ENCODE measurements around the gene TRPV4. TPM values are rescaled to one million over a fixed set of nuclear protein-coding genes. Genes with fewer than 3 reads are reported as not detected.
A peak's percentile ranks its signal among the peaks of the same experiment; 100 is the strongest.

Gene TRPV4
- total RNA-seq, 4 donors from 2014 or later: 0.34 to 0.55 TPM; not detected in 2

- DNase-seq: peak in 1 of 2 donors; percentile 1
- no peaks in the 10 kb centered on the region for H3K4me1 ChIP-seq
- H3K27me3 ChIP-seq: no peaks in the 10 kb centered on the region
- H3K4me3 ChIP-seq: no peak overlapping the region
- H3K9me3 ChIP-seq: no peaks in the 10 kb centered on the region
- TF ChIP-seq POLR2A (IDR thresholded peaks at IDR 0.05) (no peak), CTCF (IDR thresholded peaks at IDR 0.05) (no peak)
- no peaks in the 10 kb centered on the region for H3K36me3 ChIP-seq
- intact Hi-C loops (cut with DNase I; ENCODE audit: low total_unique reads): no loop called here
- no peak overlapping the region for H3K27ac ChIP-seq
Observed at GRCh38 chr12:109735051-109735521, 98.1 kb downstream of the TRPV4 start.

DNA sequence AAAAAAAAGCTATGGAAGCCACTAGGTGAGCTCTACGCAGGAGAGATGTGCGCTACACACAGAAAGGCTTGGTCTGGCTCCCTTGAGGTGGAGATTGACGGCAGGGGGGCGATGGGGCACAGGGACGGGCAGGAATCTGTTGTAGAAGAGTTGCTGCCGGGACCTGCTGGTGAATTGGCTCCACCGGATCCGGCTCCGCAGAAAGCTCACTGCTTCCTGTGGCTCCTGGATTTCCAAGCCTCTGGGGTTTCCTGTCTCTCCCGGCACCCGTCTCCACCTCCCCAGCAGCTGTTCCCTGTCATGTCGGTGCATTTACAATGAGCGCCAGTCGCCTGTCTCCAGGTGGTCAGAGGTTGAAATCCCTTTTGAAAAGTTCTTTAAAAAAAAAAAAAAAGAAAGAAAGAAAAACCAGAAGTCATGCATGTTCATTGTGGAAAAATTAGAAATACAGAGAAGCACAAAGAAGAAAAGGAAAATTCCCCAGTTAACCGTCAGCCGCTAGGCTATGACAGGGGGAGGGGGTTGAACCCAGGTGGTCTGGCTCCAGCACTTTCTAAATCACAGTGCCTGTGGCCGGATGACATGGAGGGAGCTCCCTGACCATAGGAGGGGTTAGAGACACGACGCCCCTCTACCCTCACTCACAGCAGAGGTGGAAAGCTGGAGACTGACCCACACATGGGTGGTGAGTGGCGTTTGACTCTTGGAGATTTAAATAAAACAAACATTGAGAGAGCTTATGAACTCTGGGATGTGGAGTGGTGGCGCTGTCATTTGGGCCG is 98.8 kb downstream of the TRPV4 start:
- no peak for TF ChIP-seq CTCF (IDR thresholded peaks at IDR 0.05)
- TF ChIP-seq POLR2A (IDR thresholded peaks at IDR 0.05): no peak
- Histone ChIP-seq H3K27me3 (no peaks in the 10 kb centered on the region), H3K4me3 (no peak overlapping the region), H3K27ac (no peak overlapping the region), H3K9me3 (no peaks in the 10 kb centered on the region), H3K4me1 (no peaks in the 10 kb centered on the region), H3K36me3 (no peaks in the 10 kb centered on the region)
- intact Hi-C loops (cut with DNase I; ENCODE audit: low total_unique reads): no loop called here
- peak in 1 of 2 donors; percentile 9 for DNase-seq

Small RNA genes within 50 kb of the gene (microRNA-seq; reads per million reads assigned to microRNA genes)
- gene MIR4497 (ENCODE audit: borderline microRNAs expressed, borderline replicate concordance): not detected

Small RNA genes within 50 kb of the gene (small RNA-seq; reads per million reads assigned to genes)
- gene MIR4497 (not detected), gene RN7SL441P (not detected)

Other genes with a start within 250 kb of the TRPV4 start
- gene FAM222A, start 119.6 kb downstream of the TRPV4 start, total RNA-seq: 1 to 10 TPM in 2 of 4 donors, under 1 TPM in 1, not detected in 1; 0.34 to 3.5 (median 1.7) TPM
- gene GLTP, start 47.1 kb upstream of the TRPV4 start, total RNA-seq: 10 to 100 TPM in 3 of 4 donors, 1 to 10 TPM in 1; 8.7 to 53.9 (median 24.6) TPM
- gene TCHP, start 66.9 kb upstream of the TRPV4 start, total RNA-seq: 10 to 100 TPM in 3 of 4 donors, 1 to 10 TPM in 1; 5.9 to 19.0 (median 12.8) TPM
- gene GIT2, start 163.0 kb upstream of the TRPV4 start, total RNA-seq: 10 to 100 TPM; 30.3 to 55.7 (median 47.0) TPM
- 10 to 100 TPM; 13.1 to 54.3 (median 37.7) TPM for gene ANKRD13A, start 166.0 kb upstream of the TRPV4 start, total RNA-seq
- 10 to 100 TPM; 18.2 to 35.5 (median 28.4) TPM for gene C12orf76, start 215.1 kb upstream of the TRPV4 start, total RNA-seq

Measured in uterus (tissue), 4 donors.